HCEC 1CT (cell line): ENCODE measurements around the gene ZNF394.

Source experiments
- DNase-seq: peaks from one replicate; pipeline ENCODE4 v3.0.0-alpha.2; 2017

ZNF394 gene

GRCh38 chr7:99447943-99448342 is 52.1 kb downstream of the ZNF394 start:
- DNase-seq: no peak

GRCh38 chr7:99446096-99446495 is 54.0 kb downstream of the ZNF394 start:
- DNase-seq: no peak
